ENCODE data around the gene LRRC56. TPM values are rescaled to one million over a fixed set of nuclear protein-coding genes. Genes with fewer than 3 reads are reported as not detected.

LRRC56 gene
- total and polyA plus RNA-seq, 2 donors (not counting 1 experiment from before 2014, with no cell fraction given) = 0.28 to 1.3 TPM

DNA sequence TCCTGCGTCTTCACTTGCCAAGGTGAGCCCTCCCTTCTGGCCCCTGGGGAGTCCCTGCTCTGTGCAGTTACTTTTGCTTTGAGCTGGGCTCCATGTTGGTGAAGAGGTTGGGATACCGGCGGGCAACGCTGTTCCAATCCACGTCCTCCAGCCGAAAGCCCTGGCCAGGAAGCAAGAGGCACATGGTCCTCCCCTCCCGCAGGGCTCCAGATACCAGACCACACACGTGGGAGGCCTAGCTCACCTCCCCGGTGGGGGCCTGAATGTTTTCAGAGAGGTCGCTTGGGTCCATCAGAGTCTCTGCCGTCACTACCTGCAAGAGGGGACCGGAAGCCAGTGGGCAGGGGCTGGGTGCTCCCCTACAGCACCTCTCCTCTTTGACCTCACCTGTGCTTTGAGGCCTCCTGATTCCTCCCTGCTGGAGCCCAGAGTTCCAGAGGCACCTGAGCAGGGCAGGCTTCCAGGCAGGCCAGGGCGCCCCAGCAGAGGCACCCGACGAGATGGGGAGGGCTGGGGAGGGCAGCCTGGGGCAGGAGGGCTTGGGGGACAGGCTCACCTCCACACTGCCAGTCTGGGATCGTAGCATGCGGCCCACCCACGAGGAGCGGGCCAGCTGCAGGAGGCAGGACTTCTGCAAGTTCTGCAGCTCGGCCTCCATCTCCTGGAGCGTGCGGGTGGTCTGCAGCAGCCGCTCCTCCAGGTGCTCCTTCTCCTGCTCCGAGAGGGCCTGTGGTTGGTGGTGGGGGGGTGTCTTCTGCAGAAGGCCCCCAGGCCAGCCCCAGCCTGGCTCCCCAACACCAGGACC, 20.2 kb downstream of the LRRC56 start:
- no peaks in the 10 kb centered on the region for H3K9me3 ChIP-seq (ENCODE audit: control insufficient read depth, insufficient read depth, low read depth, low read length)
- H3K36me3 ChIP-seq (ENCODE audit: control insufficient read depth, insufficient read depth, low read length) = no peaks in the 10 kb centered on the region
- H3K4me3 ChIP-seq (replicated peaks in 1 of 4; ENCODE audit: control extremely low read depth in 1 of 4, insufficient read depth in 1 of 4, low read depth in 3 of 4, low read length in 4 of 4) = no peak overlapping the region
- peaks cover 4% of the 10 kb centered on the region for H3K4me1 ChIP-seq (ENCODE audit: control insufficient read depth, extremely low read depth, insufficient read depth, low read length)
- H3K27me3 ChIP-seq (ENCODE audit: control insufficient read depth, insufficient read depth, low read length) = peaks cover 33% of the 10 kb centered on the region
- no peak overlapping the region for H3K27ac ChIP-seq (ENCODE audit: insufficient read depth, low read length)
- H3K79me2 ChIP-seq (ENCODE audit: control insufficient read depth, insufficient read depth, low read length) = no peaks in the 10 kb centered on the region
- H3K9ac ChIP-seq (ENCODE audit: insufficient read depth, low read length) = no peak overlapping the region
- H4K20me1 ChIP-seq (ENCODE audit: control insufficient read depth, extremely low read depth, insufficient read depth, low read length) = no peaks in the 10 kb centered on the region
- TF ChIP-seq CTCF (conservative IDR thresholded peaks at IDR 0.05 in 1 of 2, IDR thresholded peaks at IDR 0.05 in 1 of 2; ENCODE audit: low read depth in 1 of 2, low read length in 2 of 2) = no peak
- TF ChIP-seq EZH2 (IDR thresholded peaks at IDR 0.05; ENCODE audit: low read length, missing control alignments) = no peak
- no peak overlapping the region for H3K4me2 ChIP-seq (ENCODE audit: extremely low read depth, insufficient read depth, low read length)
- DNase-seq (ENCODE audit: low read depth in 2 of 2) = no peak
- no peak overlapping the region for H2AFZ ChIP-seq (ENCODE audit: low read length)

DNA sequence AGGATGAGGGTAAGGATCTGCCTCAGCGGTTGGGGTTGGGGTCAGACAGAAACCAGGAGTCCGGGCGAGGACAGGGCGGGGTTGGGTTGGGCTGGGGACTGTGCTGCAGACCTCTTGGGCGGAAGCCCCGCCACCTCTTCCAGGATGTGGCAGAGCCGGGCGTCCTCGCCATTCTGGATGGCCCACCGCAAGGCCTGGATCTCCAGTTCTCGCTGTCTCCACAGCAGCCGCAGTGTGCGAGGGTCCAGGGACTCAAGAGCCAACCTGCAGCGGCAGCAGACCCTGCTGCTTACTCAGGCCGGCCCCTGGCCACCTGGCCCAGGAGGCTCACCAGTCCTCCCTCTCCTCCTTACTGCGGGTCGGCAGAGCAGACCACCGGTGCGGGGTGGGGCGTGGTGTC, 21.2 kb downstream of the LRRC56 start:
- DNase-seq (ENCODE audit: low read depth in 2 of 2) = no peak
- H3K27me3 ChIP-seq (ENCODE audit: control insufficient read depth, insufficient read depth, low read length) = peaks cover 33% of the 10 kb centered on the region

More for the DNA sequence above, 21.2 kb downstream of the LRRC56 start:
- Histone ChIP-seq H4K20me1 (ENCODE audit: control insufficient read depth, extremely low read depth, insufficient read depth, low read length) (no peaks in the 10 kb centered on the region), H3K9me3 (ENCODE audit: control insufficient read depth, insufficient read depth, low read depth, low read length) (no peaks in the 10 kb centered on the region), H3K36me3 (ENCODE audit: control insufficient read depth, insufficient read depth, low read length) (no peaks in the 10 kb centered on the region), H3K4me2 (ENCODE audit: extremely low read depth, insufficient read depth, low read length) (no peak overlapping the region), H3K4me3 (replicated peaks in 1 of 4; ENCODE audit: control extremely low read depth in 1 of 4, insufficient read depth in 1 of 4, low read depth in 3 of 4, low read length in 4 of 4) (no peak overlapping the region), H3K79me2 (ENCODE audit: control insufficient read depth, insufficient read depth, low read length) (no peaks in the 10 kb centered on the region), H3K27ac (ENCODE audit: insufficient read depth, low read length) (no peak overlapping the region), H2AFZ (ENCODE audit: low read length) (no peak overlapping the region), H3K4me1 (ENCODE audit: control insufficient read depth, extremely low read depth, insufficient read depth, low read length) (peaks cover 4% of the 10 kb centered on the region), H3K9ac (ENCODE audit: insufficient read depth, low read length) (no peak overlapping the region)
- TF ChIP-seq EZH2 (IDR thresholded peaks at IDR 0.05; ENCODE audit: low read length, missing control alignments) = no peak
- TF ChIP-seq CTCF (conservative IDR thresholded peaks at IDR 0.05 in 1 of 2, IDR thresholded peaks at IDR 0.05 in 1 of 2; ENCODE audit: low read depth in 1 of 2, low read length in 2 of 2) = no peak

Measured in fibroblast of lung (primary cell).